Mucosa of stomach (tissue), 1 donor: ENCODE measurements around the gene ZNF497.

Experiments
- H3K27me3 ChIP-seq: one replicate; pipeline ENCODE4 v1.7.0; 2013; ENCODE audit warnings: mild to moderate bottlenecking, low read length; ENCODE audit not compliant: control insufficient read depth, insufficient read depth
- H3K36me3 ChIP-seq: one replicate; pipeline ENCODE4 v1.7.0; 2013; ENCODE audit warnings: low read length; ENCODE audit not compliant: control insufficient read depth, insufficient read depth
- H3K4me1 ChIP-seq: one replicate; pipeline ENCODE4 v1.7.0; 2013; ENCODE audit warnings: mild to moderate bottlenecking, low read length; ENCODE audit not compliant: control insufficient read depth, insufficient read depth
- H3K4me3 ChIP-seq: one replicate; pipeline ENCODE4 v1.7.0; 2013; ENCODE audit warnings: low read length
- H3K9ac ChIP-seq: one replicate; pipeline ENCODE4 v1.7.0; 2013; ENCODE audit warnings: mild to moderate bottlenecking, low read length, moderate library complexity
- H3K9me3 ChIP-seq: one replicate; pipeline ENCODE4 v1.7.0; 2013; ENCODE audit warnings: mild to moderate bottlenecking, low read length, moderate library complexity; ENCODE audit not compliant: control insufficient read depth
- donor health status: Pancreatic carcinoma.

ZNF497 gene

DNA sequence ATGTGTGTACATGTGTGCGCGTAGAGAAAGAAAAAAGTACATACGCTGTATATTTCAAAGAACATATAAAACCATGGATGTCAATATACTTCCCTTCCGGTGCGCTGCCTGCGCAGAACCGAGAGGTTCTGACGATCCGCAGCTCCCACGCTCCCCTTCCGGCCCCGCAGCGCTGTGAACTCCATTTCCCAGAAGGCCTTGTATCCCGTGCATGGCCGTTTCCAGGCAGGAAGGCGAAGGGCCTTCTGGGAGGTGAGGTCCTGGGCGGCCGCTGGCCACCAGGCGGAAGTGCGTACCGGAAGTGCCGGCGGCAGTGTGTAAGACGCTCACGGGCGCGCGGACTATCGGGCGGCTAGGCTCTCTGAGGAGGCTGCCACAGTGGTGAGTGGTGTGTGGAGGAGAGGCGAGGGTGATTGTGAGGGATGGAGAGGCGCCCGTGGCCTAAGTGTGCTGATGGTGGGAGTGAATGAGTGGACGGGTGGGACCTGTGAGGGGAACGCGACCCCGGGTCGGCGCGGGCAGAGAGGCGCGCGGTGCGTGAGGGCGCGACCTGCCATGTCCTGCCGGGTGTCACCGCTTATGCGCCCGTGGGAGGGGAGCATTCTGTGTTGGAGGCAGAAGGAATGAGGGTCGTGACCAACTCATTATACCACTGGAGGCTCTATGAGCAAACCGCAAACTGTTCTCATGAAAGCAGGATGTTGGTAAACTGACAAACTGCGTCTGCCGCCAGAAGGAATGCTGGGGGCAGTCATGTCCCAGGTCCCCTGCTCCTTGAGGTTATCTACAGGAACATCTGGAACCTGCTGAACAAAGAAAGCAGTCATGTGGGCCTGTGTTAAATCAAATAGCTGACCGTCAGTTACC lies 57.3 kb downstream of the ZNF497 start, which contains the start of gene ERVK3-1:
TSS of gene ERVK3-1 (plus strand) at position 313 of the 867 bp plus-strand sequence. CDS start 6,792 bp downstream, outside the sequence.
- H3K4me1 ChIP-seq, result peaks cover 4% of the 10 kb centered on the region
- H3K36me3 ChIP-seq, result no peaks in the 10 kb centered on the region
- no peaks in the 10 kb centered on the region for H3K9me3 ChIP-seq
- H3K9ac ChIP-seq, result peak within 1 kb of the TSS; percentile 83
- H3K4me3 ChIP-seq, result peak within 1 kb of the TSS; percentile 94
- H3K27me3 ChIP-seq, result no peaks in the 10 kb centered on the region

DNA sequence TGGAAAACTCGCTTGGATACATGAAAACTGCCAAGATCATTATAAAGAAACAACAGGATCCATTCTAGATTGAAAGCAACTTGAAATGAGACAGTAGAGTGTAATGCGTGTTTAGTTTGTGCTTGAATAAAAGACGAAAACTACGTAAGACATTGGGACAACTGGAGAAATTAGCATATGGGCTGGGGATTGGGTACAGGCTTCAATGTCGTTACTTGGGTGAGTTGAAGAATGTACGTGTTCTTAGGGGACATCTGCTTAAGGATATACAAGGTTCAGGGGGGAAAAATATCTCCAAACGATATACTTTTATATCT lies 57.8 kb downstream of the ZNF497 start:
- Histone ChIP-seq H3K9ac (peak overlapping the region; percentile 83), H3K4me3 (peak overlapping the region; percentile 94), H3K36me3 (no peaks in the 10 kb centered on the region)

More for the DNA sequence above, 57.8 kb downstream of the ZNF497 start:
- H3K4me1 ChIP-seq, result peaks cover 4% of the 10 kb centered on the region
- no peaks in the 10 kb centered on the region for H3K27me3 ChIP-seq
- no peaks in the 10 kb centered on the region for H3K9me3 ChIP-seq
